Ishikawa (cell line): ENCODE measurements around the gene CDC42BPA.

ENCODE experiments used
- CEBPB ChIP-seq: IDR thresholded peaks from 2 replicates; pipeline ENCODE4 v1.6.1; 2012
- CREB1 ChIP-seq: IDR thresholded peaks from 2 replicates; pipeline ENCODE4 v1.6.1; 2012; ENCODE audit warnings: low read depth
- EP300 ChIP-seq: IDR thresholded peaks from 2 replicates; pipeline ENCODE4 v1.6.1; 2012; ENCODE audit warnings: borderline replicate concordance
- MAX ChIP-seq: IDR thresholded peaks from 2 replicates; pipeline ENCODE4 v1.6.1; 2012
- NFIC ChIP-seq: IDR thresholded peaks from 2 replicates; pipeline ENCODE4 v1.6.1; 2012
- RAD21 ChIP-seq: IDR thresholded peaks from 2 replicates; pipeline ENCODE4 v1.6.1; 2012; ENCODE audit warnings: low read depth
- REST ChIP-seq: IDR thresholded peaks from 2 replicates; pipeline ENCODE4 v1.6.1; 2012; ENCODE audit warnings: low read depth, mild to moderate bottlenecking
- TAF1 ChIP-seq: IDR thresholded peaks from 2 replicates; pipeline ENCODE4 v1.6.1; 2012; ENCODE audit warnings: low read depth, mild to moderate bottlenecking
- TCF12 ChIP-seq: IDR thresholded peaks from 2 replicates; pipeline ENCODE4 v1.6.1; 2012; ENCODE audit warnings: low read depth

- TF ChIP-seq TAF1 (no peak), MAX (no peak), RAD21 (no peak), CEBPB (no peak), EP300 (no peak), REST (no peak), CREB1 (no peak), TCF12 (no peak), NFIC (no peak)
Measured at GRCh38 chr1:227182012-227182411, 136.3 kb downstream of the CDC42BPA start.
